AG09319 (cell line): ENCODE measurements around the gene ST3GAL4.

Source experiments
- DNase-seq: peaks from one replicate; pipeline ENCODE4 v3.0.0-alpha.2; 2010; ENCODE audit warnings: low read depth; ENCODE audit errors: extremely low read depth
- CTCF ChIP-seq: IDR thresholded peaks from 2 replicates; pipeline ENCODE4 v1.5.1; 2011; ENCODE audit warnings: low read depth, mild to moderate bottlenecking, inconsistent platforms, low read length, moderate library complexity

ST3GAL4 gene

GRCh38 chr11:126443120-126443519, 87.6 kb downstream of the ST3GAL4 start:
- no peak for TF ChIP-seq CTCF
- DNase-seq: no peak

GRCh38 chr11:126444072-126444471, 88.6 kb downstream of the ST3GAL4 start:
- TF ChIP-seq CTCF: no peak
- DNase-seq: no peak

- DNase-seq: no peak
These were observed 91.1 kb downstream of the ST3GAL4 start for GRCh38 chr11:126446581-126446980.

DNA sequence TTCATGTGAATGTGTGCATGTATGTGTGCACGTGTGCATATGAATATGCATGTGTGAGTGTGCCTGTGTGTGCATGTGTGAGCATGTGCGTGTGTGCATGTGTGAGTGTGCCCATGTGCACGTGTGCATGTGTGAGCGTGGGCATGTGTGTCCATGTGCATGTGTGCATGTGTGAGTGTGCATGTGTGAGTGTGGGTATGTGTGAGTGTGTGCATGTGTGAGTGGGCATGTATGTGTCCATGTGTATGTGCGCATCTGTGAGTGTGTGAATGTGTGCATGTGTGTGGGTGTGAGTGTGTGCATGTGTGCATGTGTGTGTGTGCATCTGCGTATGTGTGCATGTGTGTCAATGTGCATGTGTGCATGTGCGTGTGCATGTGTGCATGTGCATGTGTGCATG, 94.7 kb downstream of the ST3GAL4 start:
- no peak for DNase-seq
- TF ChIP-seq CTCF: no peak

More at GRCh38 chr11:126446581-126446980, 91.1 kb downstream of the ST3GAL4 start:
- no peak for TF ChIP-seq CTCF

- DNase-seq: no peak
- TF ChIP-seq CTCF: no peak
These were observed 95.3 kb downstream of the ST3GAL4 start for GRCh38 chr11:126450806-126451205.

DNA sequence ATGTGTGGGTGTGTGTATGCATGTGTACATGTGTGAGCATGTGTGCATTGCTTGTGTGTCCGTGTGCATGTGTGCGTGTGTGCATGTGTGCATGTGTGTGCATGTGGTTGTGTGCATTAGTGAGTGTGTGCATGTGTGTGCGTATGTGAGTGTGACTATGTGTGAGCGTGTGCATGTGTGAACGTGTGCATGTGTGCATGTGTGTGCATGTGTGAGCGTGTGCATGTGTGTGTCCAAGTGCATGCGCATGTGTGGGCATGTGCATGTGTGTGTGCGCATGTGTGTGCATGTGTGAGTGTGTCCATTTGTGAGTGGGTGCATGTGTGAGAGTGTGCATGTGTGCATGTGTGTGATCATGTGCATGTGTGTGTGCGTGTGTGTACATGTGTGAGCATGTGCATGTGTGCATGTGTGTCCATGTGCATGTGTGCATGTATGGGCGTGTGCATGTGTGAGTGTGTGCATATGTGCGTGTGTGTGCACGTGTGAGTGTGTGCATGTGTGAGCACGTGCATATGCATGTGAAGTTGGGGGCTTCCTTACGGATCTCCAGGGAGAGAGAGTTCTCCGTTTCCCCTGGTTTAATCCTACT, 95.8 kb downstream of the ST3GAL4 start:
- no peak for DNase-seq
- TF ChIP-seq CTCF: no peak

DNA sequence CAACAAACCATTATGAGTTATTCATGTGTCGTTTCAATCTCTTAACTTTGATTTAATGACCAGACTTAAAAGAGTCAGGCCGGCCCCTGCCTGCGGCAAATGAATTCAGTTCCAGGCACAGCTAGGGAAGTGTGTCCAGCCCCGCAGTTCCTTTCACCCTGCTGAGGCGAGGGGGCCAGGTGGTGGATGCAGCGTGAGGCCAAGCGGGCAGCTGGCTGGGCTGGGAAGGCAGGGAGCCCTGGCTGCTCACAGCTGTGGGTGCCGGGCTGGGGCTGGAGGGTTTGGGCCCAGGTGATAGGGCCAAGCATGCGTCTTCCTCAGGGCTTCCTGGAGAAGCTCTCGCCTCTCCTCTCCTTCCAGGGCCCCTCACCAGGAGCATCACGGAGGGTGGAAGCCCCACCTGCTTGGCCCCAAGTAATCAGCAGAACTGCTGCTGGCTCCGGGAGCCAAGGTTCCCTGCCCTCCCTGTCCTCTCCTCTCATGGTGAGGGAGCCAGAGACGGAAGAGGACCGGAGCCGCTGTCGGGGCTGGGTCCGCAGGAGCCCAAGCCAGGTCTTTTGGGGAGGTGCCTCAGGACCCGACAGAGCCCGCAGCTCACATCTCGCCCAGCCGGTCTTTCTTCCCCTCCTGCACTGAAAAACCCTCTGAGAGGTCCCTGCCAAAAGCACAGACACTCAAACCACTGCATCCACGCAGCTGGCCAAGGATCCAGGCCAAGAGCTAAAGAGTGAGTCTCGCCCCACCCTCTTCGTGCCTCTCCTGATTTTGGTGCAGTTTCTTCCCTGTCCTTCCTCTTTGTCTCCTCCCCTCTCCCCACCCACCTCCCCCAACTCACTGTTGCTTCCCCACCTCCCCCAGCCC, 97.0 kb downstream of the ST3GAL4 start:
- TF ChIP-seq CTCF: no peak
- DNase-seq: no peak
